Activated CD4-positive, CD25-positive, alpha-beta regulatory T cell treated with anti-CD3 and anti-CD28 coated beads, Interleukin-2, amount 50 U/mL, for 16 hours (primary cell): ENCODE results near the gene CR1L.
"Not testable (repeated sequence)": the region's sequence is repeated elsewhere in the genome, so short reads cannot be mapped to it uniquely, and the experiment has no call there.

Experiments
- DNase-seq: peaks from one replicate; pipeline ENCODE4 v3.0.0-alpha.2; 2020; ENCODE audit warnings: low read depth, low spot score

CR1L gene

DNA sequence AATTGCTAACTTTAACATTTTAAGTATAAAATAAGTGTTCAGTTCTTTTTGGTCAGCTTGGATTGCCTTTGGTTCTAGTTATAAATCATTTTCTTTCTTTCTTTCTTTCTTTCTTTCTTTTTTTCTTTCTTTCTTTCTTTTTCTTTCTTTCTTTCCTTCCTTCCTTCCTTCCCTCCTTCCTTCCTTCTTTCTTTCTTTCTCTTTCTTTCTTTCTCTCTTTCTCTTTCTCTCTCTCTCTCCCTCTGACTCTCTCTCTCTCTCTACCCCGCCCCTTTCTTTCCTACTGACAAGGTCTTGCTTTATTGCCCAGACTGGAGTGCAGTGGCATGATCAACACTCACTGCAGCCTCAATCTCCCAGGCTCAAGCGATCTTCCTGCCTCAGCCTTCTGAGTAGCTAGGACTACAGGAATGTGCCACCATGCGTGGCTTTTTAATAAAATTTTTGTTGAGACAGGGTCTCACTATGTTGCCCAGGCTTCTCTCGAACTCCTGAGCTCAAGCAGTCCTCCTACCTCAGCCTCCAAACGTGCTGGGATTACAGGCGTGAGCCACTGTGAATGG lies 38.0 kb downstream of the CR1L start:
- not testable (repeated sequence) for DNase-seq

DNA sequence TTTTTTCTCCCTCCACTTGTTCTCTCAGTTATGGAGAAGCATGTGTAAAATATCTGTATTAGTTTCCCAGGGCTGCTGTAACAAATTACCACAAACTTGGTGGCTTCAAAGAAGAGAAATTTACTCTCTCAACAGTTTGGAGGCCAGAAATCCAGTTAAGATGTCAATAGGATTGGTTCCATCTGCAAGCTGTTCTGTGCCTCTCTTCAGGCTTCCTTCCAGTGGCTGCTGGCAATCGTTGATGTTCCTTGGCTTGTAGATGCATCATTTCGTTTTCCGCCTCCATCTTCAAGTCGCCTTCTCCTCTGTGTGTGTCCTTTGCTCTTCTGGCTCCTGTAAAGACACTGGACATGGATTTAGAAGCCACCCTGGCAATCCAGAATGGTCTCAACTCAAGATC lies 45.6 kb downstream of the CR1L start:
- DNase-seq, result not testable (repeated sequence)

DNA sequence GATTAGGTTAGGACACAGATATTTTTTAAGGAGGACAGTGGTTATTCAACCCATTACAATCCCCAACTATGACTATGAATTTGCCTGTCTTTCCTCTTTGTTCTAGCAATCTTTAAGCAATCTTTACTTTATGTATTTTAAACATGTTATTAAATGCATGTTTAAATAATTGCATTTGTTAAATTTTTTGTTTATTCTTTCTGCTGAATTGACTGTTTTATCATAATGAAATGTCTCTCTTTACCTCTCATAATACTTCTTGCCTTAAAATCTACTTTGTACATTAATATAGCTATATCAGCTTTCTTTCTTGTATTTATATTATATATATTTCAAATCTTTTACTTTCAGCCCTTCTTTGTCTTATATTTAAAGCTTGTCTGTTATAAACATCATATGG lies 46.1 kb downstream of the CR1L start:
- DNase-seq, result no peak

DNA sequence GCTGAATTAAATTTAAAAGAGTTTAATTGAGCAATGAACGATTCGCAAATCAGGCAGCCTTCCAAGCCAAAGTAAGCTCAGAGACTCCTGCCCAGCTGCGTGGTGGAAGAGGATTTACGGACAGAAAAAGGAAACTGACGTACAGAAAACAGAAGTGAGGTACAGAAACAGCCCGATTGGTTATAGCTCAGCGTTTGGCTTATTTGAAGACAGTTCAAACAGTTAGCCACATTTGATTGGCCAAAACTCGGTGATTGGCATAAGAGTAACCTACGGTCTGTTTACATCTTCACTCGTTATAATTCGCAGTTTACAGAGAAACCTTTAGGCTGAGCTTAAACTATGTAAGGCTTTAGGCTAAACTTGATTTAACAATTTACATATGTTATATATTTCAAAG lies 46.9 kb downstream of the CR1L start:
- DNase-seq, result no peak

DNA sequence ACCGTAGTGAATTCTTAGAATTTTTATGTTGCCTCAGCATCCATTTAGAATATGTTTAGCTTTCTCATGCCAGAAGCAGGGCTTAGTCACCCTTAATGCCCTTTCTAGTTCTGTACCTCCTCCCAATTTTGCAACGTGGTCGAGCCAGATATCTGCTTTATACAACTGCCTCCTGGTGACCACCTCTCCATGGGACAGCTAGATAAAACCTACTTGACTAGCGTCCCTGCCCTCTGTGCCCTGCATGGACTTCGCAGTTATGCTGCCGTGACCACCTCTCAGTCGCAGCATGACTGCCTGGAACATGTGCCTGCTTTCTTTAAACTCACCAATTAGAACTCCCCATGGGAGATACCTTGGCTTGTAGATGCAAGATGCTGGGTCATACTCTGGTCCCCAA lies 47.4 kb downstream of the CR1L start:
- DNase-seq, result not testable (repeated sequence)

DNA sequence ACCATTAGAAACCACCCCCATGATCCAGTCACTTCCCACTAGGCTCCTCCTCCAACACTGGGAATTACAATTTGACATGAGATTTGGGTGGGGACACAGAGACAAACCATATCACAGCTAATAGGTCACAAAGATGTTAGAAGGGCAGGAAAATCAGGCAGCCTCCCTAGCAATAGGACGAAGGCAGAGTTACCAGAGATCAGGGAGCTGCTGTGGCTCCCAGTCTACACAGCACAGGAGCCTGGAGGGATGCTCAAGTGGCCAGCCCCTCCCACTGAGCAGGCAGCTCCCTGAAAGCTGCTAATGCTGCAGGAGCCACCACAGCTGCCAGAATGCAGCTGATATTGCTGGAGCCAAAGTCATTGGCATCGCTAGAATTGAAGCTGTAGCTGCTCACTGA lies 51.0 kb downstream of the CR1L start:
- DNase-seq, result no peak

DNA sequence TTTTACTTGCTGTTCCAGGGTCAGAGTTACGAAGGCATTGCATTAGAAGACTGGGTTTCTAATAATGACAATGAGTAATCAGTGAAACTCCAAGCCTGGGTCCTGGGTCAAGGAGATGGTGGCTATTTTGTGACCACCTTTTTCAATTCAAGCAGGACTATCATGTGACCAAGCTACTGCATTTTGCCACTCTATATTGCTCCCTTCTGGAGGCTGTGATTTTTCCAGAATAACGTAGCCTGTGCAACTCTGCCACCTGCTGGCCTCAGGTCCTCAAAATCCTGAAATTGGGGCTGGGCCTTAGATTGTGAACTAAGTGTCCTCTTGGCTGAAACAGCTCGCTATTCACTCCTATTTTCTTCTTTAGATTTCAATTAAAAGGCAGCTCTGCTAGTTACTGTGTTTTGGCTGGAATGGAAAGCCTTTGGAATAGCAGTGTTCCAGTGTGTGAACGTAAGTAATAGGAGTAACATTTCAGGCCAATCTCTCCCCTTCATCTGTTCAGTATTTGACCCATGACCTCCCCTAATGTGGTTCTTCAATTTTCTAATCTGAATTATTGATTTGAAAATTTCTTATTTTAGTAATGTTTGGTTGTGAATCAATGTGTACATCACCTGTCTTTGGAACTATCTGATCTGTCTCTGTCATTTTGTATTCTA lies 54.0 kb downstream of the CR1L start:
- DNase-seq, result no peak

DNA sequence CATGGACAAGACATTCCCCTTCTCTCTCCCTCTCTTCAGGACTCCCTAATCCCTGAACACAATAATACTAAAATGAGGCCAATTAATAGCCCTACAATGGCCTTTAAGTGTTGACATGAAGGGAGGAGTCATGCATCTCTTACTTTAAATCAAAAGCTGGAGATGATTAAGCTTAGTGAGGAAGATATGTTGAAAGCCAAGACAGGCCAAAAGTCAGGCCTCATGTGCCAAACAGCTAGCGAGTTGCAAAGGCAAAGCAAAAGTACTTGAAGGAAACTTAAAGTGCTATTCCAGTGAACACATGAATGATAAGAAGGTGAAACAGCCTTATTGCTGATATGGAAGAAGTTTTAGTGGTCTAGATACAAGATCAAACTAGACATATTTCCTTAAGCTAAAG lies 57.4 kb downstream of the CR1L start:
- no peak for DNase-seq

DNA sequence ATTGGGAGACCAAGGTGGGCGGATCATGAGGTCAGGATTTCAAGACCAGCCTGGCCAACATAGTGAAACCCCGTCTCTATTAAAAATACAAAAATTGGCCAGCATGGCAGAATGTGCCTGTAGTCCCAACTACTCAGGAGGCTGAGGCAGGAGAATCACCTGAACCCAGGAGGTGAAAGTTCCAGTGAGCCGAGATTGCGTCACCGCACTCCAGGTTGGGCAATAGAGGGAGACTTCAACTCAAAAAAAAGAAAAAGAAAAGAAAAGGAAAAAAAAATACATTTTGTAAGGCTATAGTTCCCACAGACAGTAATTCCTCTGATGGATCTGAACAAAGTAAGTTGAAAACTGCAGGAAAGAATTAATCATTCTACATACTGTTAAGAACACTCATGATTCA lies 58.8 kb downstream of the CR1L start:
- no peak for DNase-seq

DNA sequence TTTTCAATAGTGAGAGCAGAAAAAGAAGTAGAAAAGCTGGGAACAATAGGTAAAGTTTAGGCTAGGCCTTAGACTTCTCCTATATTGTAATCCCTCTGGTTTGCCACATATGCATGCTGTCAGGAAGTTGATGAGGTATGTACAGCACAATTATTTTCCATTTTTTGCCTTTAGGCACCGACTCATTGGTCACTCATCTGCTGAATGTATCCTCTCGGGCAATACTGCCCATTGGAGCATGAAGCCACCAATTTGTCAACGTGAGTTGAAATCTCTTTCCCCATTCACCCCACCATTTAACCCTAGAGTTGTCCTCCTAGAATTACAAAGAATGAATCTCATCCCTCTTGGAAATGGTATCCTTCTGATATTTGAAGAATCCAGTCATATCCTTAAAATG lies 63.1 kb downstream of the CR1L start:
- DNase-seq, result not testable (repeated sequence)

DNA sequence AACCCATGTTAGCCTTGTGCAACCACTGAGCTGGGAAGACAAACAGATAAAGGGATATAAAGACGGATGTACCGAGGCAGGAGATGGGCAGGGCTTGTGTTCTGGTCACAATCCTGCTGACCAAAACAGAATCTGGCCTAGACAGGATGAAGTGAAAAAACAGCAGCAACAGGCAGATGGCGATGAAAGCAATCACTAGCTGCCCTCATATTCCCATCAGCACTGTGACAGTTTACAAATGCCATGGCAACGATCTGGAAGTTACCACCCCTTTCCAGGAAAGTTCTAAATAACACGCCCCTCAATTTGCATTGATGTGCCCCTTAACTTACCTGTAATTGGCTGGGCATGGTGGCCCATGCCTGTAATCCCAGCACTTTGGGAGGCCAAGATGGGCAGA lies 66.4 kb downstream of the CR1L start:
- DNase-seq, result no peak

DNA sequence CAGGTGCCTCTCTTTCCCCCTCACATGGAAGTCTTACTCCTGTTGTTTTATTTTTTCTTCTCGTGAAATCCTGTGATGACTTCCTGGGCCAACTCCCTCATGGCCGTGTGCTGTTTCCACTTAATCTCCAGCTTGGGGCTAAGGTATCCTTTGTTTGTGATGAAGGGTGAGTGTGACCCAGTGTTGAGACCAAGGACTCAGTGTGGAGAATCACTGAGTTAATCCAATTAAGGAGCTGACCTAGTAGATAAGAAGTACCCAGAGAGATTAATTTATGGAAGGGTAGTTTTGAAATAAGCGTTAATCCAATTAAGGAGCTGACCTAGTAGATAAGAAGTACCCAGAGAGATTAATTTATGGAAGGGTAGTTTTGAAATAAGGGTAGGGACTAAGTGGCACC lies 67.8 kb downstream of the CR1L start:
- not testable (repeated sequence) for DNase-seq

DNA sequence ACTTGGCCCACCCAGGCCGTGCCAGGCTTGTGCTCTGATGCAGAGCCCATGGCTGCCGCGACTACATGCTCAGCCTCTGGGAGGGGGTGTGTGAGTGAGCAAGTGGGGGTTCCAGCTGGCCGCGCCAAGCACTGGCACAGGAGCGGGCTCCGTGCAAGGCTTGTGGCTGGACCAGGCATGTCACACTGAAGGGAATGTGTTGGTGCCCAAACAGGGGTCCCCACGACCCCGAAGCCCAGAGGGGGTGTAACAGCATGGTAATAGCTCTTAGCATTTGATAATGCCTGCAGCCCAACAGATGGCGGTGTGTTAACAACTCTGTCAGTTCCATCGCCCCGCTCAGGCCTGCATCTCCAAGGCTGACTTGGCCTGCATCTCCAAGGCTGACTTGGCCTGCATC lies 68.6 kb downstream of the CR1L start:
- no peak for DNase-seq

DNA sequence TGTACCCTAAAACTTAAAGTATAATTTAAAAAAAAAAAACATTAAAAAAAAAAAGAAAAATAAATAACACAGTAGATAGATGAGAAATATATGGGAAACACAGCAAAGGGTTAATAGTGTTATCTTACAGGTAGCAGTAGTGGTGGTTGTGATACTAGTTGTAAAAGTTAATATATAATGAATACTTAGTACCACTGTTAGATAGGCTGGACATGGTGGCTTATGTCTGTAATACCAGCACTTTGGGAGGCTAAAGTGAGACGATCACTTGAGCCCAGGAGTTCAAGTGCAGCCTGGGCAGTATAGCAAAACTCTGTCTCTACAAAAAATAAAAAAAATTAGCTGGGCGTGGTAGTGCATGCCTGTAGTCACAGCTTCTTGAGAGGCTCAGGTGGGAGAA lies 74.3 kb downstream of the CR1L start:
- DNase-seq, result no peak

DNA sequence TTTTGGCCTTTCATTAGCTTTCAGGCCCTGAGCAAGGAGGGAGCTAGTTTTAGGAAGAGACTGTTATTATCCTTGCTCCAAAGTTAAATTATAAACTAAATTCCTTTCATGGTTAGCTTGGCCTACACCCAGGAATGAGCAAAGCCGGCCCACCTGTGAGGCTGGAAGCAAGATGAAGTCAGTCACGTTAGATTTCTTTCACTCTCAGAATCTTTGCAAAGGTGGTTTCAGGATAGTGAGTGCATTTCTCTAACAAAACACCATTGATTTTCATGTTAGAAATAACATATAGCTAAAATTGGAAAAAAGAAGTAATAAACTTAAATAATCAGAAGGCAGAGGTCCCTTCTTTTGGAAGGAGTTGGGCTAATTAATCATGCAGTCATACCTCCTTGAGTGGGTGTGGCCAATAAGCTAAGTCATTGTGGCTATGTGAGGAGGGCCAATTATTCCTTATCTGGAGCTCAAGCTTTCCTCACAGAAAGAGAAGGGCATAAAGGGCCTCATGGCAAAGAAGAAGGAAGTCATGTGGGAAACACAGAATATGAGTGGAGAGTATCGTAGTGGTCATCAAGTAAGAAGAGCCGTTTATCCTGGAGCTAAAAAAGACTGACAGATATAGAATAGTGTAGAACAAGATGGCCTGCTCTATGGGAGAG lies 83.4 kb downstream of the CR1L start:
- not testable (repeated sequence) for DNase-seq

DNA sequence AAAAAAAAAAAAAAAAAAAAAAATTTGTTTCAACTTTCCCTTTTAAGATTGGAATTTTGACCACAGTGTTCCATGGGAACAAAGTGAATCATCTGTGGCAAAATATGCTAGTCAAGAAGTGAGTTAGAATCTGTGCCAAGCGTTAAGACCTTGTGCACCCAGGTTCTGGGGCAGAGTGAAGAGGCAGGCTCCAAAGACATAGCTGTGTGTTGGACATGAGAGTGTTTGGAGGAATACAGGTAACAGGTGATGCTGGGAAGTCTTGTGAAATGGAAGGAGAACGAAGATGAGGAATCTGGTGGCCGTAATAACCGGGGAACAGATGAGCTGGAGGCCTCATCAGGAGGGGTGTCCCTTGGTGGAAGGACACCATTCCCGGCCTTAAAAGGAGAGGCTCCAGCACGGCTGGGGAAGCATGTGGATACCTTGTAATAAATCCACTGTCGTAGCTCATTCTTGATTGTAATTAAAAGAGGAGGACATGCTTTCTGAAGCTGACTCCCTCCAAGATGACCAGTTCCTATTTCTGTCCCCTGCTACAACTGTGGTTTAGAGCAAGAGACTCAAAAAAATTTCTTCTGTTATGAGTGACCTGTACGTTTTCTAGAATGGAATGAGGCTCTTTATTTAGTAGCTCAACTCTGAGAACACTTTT lies 92.7 kb downstream of the CR1L start:
- DNase-seq, result not testable (repeated sequence)

DNA sequence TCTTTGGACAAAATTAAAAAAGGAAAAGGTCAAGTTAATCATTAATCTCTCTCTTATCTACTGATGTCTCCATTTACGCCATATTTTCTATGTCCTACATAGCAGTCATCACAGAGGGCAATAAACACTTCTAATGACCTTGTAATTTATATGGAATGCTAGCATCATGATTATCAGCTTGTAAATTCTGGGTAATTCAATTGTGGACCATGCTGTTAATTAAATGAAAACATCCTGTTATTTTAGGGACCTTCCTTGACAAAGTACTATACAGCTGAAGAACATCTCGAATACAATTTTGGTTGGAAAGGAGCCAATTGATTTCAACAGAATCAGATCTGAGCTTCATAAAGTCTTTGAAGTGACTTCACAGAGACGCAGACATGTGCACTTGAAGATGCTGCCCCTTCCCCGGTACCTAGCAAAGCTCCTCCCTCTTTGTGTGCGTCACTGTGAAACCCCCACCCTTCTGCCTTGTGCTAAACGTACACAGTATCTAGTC lies 93.3 kb downstream of the CR1L start:
- DNase-seq, result not testable (repeated sequence)

DNA sequence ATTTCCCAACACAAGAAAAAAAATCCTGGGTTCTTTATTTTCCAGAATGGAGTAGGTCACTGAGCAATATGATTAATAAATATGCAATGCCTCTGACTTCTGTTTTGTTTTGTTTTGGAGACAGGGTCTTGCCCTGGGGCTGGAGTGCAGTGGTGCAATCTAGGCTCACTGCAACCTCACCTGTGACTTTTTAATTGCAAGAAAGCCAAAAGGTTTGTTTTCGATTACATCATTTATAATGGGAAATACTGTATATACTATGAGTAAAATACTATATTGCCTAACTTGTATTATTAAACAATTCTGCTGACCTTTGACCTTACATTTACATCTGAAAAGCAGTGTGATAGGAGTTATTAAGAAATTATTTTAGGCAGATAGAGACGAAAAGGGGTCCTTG lies 95.3 kb downstream of the CR1L start:
- no peak for DNase-seq

DNA sequence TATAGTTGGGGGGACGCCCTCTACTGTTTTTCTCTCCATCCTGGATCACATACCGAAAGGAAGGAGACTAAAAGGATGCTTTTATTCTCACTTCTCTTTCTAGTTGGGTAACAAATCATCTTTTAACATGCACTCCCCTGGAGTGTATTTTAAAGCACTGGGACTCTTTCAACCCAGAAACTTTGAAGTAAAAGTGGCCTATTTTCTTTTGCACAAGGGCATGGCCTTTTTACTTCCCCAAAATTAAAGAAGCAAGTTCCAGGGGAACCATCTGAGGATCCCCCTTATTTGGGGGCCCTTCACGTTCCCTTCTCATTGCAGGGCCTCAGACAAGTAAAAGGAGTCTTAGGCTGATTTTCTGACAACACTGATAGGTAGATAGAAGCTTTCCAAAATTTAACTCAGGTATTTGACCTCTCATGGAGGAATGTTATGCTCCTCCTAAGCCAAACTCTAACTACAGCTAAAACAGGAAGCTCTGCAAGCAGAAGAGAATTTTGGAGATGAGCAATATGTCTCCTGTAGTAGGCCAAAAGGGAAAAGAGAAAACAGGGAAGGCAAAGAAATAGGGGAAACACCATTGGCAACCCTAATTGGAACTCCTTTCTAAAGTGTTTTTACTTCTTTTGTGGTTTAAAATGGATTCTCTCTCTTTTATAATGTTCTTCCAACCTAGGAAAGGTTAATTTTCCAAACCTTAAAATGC lies 98.1 kb downstream of the CR1L start:
- DNase-seq, result no peak

DNA sequence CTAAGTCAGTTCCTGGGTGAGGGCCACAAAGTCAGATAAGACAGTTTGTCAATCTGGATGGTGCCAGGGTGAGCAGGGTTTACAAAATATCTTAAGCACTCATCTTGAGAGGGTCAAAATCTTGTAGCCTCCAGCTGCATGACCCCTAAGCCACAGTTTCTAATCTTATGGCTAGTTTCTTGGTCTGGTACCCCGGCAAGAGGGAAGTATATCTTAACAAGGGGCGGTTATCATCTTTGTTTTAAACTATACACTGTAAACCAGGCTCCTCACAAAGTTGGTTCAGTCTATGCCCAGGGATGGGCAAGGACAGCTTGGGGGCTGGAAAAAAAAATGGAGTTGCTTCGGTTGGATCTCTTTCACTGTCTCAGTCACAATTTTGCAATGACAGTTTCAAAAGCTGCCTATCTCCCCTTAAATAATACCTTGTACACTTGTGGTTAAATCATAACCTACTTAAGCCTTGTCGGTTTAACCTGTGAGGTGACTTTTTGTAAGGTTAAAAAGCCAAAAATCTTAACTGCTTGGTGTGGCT lies 99.1 kb downstream of the CR1L start:
- DNase-seq, result no peak

DNA sequence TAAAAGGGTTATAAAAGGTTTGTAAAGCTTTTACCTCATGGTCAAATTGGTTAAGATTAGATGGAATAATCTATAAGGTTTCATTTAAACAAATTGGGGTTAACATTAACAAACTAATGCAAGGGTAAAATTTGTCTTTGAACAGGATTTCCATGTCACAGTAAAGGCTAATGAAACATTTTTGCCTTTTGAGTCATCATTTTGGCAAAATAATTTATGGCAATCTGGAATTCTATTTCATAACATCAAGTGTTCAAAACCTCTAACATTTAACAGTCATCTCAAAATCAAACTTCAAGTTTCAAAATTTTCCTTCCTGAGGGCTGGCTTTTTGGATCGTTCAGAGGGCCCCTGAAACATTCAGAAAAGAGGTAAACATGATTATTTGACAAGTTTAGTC lies 100.4 kb downstream of the CR1L start:
- DNase-seq, result no peak
